Osteocyte (in vitro differentiated cells): ENCODE results near the gene ANO9. TPM values are rescaled to one million over a fixed set of nuclear protein-coding genes. Genes with fewer than 3 reads are reported as not detected.
"Not testable (repeated sequence)": the region's sequence is repeated elsewhere in the genome, so short reads cannot be mapped to it uniquely, and the experiment has no call there.

Source experiments
- DNase-seq: peaks from one replicate; pipeline ENCODE4 v3.0.0; 2021; ENCODE audit warnings: mixed read lengths; ENCODE audit not compliant: unreplicated experiment; ENCODE audit errors: extremely low spot score
- H3K27ac Mint-ChIP-seq: one replicate; pipeline ENCODE4 v1.8.0; 2021; ENCODE audit warnings: mild to moderate bottlenecking, mixed read lengths; ENCODE audit not compliant: unreplicated experiment
- H3K27me3 Mint-ChIP-seq: one replicate; pipeline ENCODE4 v1.8.0; 2021; ENCODE audit warnings: mixed read lengths; ENCODE audit not compliant: unreplicated experiment
- H3K36me3 Mint-ChIP-seq: one replicate; pipeline ENCODE4 v1.8.0; 2021; ENCODE audit warnings: mixed read lengths; ENCODE audit not compliant: unreplicated experiment
- H3K4me1 Mint-ChIP-seq: one replicate; pipeline ENCODE4 v1.8.0; 2021; ENCODE audit warnings: mixed read lengths; ENCODE audit not compliant: unreplicated experiment
- H3K4me3 Mint-ChIP-seq: one replicate; pipeline ENCODE4 v1.8.0; 2021; ENCODE audit warnings: mild to moderate bottlenecking, moderate library complexity, mixed read lengths; ENCODE audit not compliant: unreplicated experiment
- H3K9me3 Mint-ChIP-seq: one replicate; pipeline ENCODE4 v1.8.0; 2021; ENCODE audit warnings: mixed read lengths; ENCODE audit not compliant: unreplicated experiment
- total RNA-seq: library from RNA; stranded (reverse); gene quantifications from 2 replicates; pipeline ENCODE4 v1.2.1, GENCODE V29; 2021
- TF ChIP-seq, protein P1 (sequence below): fragments of 200-600 bp; sonication (generic); IDR thresholded peaks from 2 replicates; pipeline ENCODE4 v1.5.0; 2021; ENCODE audit warnings: antibody characterized with exemption, mild to moderate bottlenecking, moderate library complexity

ANO9 gene
- total RNA-seq, 1 donor from 2014 or later = not detected

DNA sequence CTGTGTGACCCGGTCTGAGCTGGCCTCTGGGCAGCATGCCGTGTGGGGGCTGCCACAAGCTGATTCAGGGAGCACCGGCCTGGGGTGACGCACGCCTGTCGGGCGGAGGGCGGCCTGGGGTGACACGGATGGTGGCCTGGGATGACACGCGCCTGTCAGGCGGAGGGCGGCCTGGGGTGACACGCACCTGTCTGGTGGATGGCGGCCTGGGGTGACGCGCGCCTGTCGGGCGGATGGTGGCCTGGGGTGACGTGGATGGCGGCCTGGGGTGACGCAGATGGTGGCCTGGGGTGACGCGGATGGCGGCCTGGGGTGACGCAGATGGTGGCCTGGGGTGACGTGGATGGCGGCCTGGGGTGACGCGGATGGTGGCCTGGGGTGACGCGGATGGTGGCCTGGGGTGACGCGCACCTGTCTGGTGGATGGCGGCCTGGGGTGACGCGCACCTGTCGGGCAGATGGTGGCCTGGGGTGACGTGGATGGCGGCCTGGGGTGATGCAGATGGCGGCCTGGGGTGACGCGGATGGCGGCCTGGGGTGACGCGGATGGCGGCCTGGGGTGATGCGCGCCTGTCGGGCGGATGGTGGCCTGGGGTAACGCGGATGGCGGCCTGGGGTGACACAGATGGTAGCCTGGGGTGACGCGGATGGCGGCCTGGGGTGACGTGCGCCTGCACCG is 29.8 kb upstream of the ANO9 start:
- Mint-ChIP-seq H3K4me3 (no peak overlapping the region), H3K27ac (no peak overlapping the region), H3K36me3 (peaks cover 3% of the 10 kb centered on the region), H3K4me1 (peaks cover 22% of the 10 kb centered on the region), H3K27me3 (no peaks in the 10 kb centered on the region), H3K9me3 (no peaks in the 10 kb centered on the region)
- TF ChIP-seq, protein P1, sequence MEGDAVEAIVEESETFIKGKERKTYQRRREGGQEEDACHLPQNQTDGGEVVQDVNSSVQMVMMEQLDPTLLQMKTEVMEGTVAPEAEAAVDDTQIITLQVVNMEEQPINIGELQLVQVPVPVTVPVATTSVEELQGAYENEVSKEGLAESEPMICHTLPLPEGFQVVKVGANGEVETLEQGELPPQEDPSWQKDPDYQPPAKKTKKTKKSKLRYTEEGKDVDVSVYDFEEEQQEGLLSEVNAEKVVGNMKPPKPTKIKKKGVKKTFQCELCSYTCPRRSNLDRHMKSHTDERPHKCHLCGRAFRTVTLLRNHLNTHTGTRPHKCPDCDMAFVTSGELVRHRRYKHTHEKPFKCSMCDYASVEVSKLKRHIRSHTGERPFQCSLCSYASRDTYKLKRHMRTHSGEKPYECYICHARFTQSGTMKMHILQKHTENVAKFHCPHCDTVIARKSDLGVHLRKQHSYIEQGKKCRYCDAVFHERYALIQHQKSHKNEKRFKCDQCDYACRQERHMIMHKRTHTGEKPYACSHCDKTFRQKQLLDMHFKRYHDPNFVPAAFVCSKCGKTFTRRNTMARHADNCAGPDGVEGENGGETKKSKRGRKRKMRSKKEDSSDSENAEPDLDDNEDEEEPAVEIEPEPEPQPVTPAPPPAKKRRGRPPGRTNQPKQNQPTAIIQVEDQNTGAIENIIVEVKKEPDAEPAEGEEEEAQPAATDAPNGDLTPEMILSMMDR = no peak
- DNase-seq = no peak

DNA sequence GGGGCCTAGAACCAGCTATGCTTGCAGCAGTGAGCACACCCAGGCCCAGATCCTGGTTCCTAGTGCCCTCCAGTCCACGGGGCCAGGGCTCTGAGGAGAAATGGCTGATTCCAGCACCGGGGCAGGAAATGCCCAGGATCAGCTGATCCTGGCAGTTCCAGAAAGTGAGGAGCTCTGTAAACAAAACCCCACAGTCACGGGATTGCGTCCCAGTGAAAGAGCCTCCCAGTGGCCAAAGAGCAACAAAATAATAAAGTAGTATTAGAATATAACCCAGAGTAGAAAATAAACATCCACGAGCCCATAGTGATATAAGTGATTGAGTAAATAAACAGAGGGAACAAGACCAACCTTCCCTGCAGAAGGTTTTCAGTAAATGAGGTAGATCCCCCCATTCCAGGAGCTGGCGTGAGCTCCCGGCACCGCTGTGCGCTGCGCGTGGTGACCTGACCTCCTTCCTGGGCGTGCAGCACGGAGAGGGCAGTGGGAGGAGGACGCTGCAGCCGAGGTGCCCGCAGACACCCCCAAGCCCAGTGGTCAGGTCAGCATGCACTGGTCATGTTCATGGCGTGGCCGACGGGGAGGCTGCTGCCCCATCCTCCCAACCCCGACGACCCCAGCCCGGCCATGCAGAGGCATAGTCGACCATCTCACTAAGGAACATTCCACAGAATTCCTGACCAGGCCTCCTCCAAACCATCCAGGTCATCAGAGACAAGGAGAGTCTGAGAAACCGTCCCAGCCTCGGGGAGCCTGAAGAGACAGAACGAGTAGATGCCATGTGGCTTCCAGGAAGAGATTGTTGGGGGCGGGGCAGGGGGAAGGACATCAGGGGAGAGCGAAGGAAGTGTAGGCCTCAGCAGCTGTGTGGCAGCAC is 28.1 kb upstream of the ANO9 start:
- peaks cover 22% of the 10 kb centered on the region for H3K4me1 Mint-ChIP-seq
- no peaks in the 10 kb centered on the region for H3K27me3 Mint-ChIP-seq
- H3K36me3 Mint-ChIP-seq = peaks cover 3% of the 10 kb centered on the region
- H3K27ac Mint-ChIP-seq = peak overlapping the region; percentile 94
- no peak for DNase-seq
- H3K9me3 Mint-ChIP-seq = no peaks in the 10 kb centered on the region
- TF ChIP-seq, protein P1 = peak; percentile 40
- H3K4me3 Mint-ChIP-seq = peak overlapping the region; percentile 8

GRCh38 chr11:469026-469683 is 27.3 kb upstream of the ANO9 start:
- Mint-ChIP-seq H3K27ac (peak overlapping the region; percentile 94), H3K4me3 (peak overlapping the region; percentile 8), H3K4me1 (peaks cover 22% of the 10 kb centered on the region)
- H3K27me3 Mint-ChIP-seq, H3K9me3 Mint-ChIP-seq, H3K36me3 Mint-ChIP-seq, DNase-seq: not testable (repeated sequence)

DNA sequence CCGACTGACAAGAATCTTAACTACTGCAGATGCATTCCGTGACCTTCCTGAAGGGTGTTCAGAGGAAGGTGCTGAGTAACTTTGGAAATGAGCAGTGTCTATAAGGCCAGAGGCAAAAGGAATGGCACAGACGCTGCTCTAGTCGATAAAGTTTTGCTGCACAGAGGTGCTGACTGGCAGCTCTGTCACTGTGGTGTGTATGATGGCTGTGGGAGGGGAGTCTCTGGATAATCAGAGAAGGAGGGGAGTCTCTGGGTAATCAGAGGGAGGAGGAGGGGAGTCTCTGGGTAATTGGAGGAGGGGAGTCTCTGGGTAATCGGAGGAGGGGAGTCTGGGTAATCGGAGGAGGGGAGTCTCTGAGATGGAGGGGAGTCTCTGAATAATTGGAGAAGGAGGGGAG is 26.7 kb upstream of the ANO9 start:
- H3K4me3 Mint-ChIP-seq = no peak overlapping the region
- no peaks in the 10 kb centered on the region for H3K9me3 Mint-ChIP-seq
- peaks cover 3% of the 10 kb centered on the region for H3K36me3 Mint-ChIP-seq
- peaks cover 22% of the 10 kb centered on the region for H3K4me1 Mint-ChIP-seq
- DNase-seq = no peak
- no peaks in the 10 kb centered on the region for H3K27me3 Mint-ChIP-seq
- TF ChIP-seq, protein P1 = no peak
- peak overlapping the region; percentile 82 for H3K27ac Mint-ChIP-seq

GRCh38 chr11:468036-468435 is 26.2 kb upstream of the ANO9 start:
- no peaks in the 10 kb centered on the region for H3K9me3 Mint-ChIP-seq
- TF ChIP-seq, protein P1 = no peak
- H3K4me3 Mint-ChIP-seq = no peak overlapping the region
- H3K36me3 Mint-ChIP-seq = no peaks in the 10 kb centered on the region
- DNase-seq = no peak
- H3K27ac Mint-ChIP-seq = peak overlapping the region; percentile 82
- peaks cover 22% of the 10 kb centered on the region for H3K4me1 Mint-ChIP-seq
- no peaks in the 10 kb centered on the region for H3K27me3 Mint-ChIP-seq
